ENCODE measurements around the gene ZNF609. TPM values are rescaled to one million over a fixed set of nuclear protein-coding genes. Genes with fewer than 3 reads are reported as not detected.

ZNF609 gene
- total and polyA plus RNA-seq, 10 of the 15 experiments (the other 5 are each of a cell fraction or from before 2014, with no cell fraction given): 5.1 to 35.3 (median 13.6) TPM

DNA sequence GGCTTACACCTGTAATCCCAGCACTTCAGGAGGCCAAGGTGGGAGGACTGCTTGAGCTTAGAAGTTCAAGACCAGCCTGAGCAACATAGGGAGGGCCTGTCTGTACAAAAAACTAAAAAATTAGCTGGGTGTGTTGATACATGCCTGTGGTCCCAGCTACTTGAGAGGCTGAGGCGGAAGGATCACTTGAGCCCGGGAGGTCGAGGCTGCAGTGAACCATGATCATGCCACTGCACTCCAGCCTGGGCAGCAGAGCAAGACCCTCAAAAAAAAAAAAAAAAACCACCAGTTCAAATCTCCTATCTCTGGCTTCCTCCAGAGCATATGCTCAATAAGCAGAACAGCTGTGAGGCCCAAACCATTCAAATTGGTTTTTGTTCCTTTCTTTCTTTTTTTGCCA is 53.4 kb downstream of the ZNF609 start (continued):
- TF ChIP-seq RBBP5 (conservative IDR thresholded peaks at IDR 0.05): no peak

DNA sequence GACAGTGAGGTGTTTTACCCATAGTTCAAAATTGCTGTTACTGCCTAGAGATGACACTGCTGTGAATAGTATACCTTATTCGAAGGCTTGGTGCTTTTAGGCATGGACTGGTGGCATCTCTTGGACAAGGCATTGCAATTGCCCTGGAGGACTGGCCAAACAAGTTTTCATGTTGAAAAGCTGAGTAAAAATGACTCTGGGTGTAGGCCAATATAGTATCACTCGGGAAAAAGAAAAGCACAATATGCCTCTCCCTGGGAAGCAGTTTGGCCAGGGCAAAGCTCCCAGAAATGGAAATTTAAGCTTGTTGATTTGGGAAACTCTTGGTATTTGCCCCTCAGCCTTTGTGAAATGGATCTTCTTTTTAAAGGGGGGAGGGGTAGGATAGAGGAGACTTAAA is 54.8 kb downstream of the ZNF609 start:
- H3K36me3 ChIP-seq (ENCODE audit: control insufficient read depth in 2 of 2, insufficient read depth in 2 of 2, low read length in 1 of 2): peaks cover 0 to 12% of the 10 kb centered on the region in 2 experiments; a peak in 3 of 4 replicates
- no peak overlapping the region for H3K27ac ChIP-seq (ENCODE audit: control insufficient read depth, insufficient read depth)
- no peak overlapping the region for H3K4me3 ChIP-seq
- no TSS peak for BruUV-seq (replicated peaks)
- FAIRE-seq (no peak), DNase-seq (ENCODE audit: low read depth, low spot score) (no peak), ATAC-seq (no peak)
- ChIA-PET CTCF (interaction anchor here (0.7 kb wide), 1 partner anchor 16 kb away, joined by 3 read pairs; no protein-coding TSS in a partner anchor), POLR2A (no interaction called here), RAD21 (ENCODE audit: unreplicated experiment) (no interaction called here), SMC1A (ENCODE audit: uncharacterized antibody, unreplicated experiment) (interaction anchor here (0.6 to 3.2 kb wide), 6 partner anchors 8 to 121 kb away, joined by 3 to 10 read pairs (median 6); no protein-coding TSS in a partner anchor)
- peaks cover 11% of the 10 kb centered on the region for H3K4me1 ChIP-seq (ENCODE audit: control insufficient read depth, insufficient read depth, low read length)
- in situ Hi-C loops (cut with MboI): no loop called here
- H3K9ac ChIP-seq (ENCODE audit: control insufficient read depth, insufficient read depth, low read length): no peak overlapping the region
- H3K27me3 ChIP-seq (replicated peaks in 1 of 2; ENCODE audit: control insufficient read depth in 2 of 2, insufficient read depth in 2 of 2, low read length in 1 of 2): no peaks in the 10 kb centered on the region
- H3K9me3 ChIP-seq (replicated peaks; ENCODE audit: control insufficient read depth, insufficient read depth, low read length): no peaks in the 10 kb centered on the region
- H2AFZ ChIP-seq (ENCODE audit: control insufficient read depth, low read depth, low read length): no peak overlapping the region
- intact Hi-C loops (cut with micrococcal nuclease; ENCODE audit: unreplicated experiment): no loop called here
- TF ChIP-seq, protein P1, sequence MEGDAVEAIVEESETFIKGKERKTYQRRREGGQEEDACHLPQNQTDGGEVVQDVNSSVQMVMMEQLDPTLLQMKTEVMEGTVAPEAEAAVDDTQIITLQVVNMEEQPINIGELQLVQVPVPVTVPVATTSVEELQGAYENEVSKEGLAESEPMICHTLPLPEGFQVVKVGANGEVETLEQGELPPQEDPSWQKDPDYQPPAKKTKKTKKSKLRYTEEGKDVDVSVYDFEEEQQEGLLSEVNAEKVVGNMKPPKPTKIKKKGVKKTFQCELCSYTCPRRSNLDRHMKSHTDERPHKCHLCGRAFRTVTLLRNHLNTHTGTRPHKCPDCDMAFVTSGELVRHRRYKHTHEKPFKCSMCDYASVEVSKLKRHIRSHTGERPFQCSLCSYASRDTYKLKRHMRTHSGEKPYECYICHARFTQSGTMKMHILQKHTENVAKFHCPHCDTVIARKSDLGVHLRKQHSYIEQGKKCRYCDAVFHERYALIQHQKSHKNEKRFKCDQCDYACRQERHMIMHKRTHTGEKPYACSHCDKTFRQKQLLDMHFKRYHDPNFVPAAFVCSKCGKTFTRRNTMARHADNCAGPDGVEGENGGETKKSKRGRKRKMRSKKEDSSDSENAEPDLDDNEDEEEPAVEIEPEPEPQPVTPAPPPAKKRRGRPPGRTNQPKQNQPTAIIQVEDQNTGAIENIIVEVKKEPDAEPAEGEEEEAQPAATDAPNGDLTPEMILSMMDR (IDR thresholded peaks at IDR 0.05 in 2 of 3, conservative IDR thresholded peaks at IDR 0.05 in 1 of 3; ENCODE audit: control insufficient read depth in 2 of 3, extremely low read depth in 1 of 3, insufficient read depth in 1 of 3, low read depth in 3 of 3, low read length in 3 of 3): no peak
- TF ChIP-seq NFYA (IDR thresholded peaks at IDR 0.05; ENCODE audit: borderline replicate concordance, low read depth, low read length) (no peak), ESRRA (IDR thresholded peaks at IDR 0.05; ENCODE audit: low read length) (no peak), FOXK2 (IDR thresholded peaks at IDR 0.05) (no peak)
- H3K4me2 ChIP-seq (ENCODE audit: control insufficient read depth, insufficient read depth): no peak overlapping the region
- WGBS (ENCODE audit: insufficient coverage, insufficient replicate concordance, low lambda C conversion rate, missing lambda C conversion rate): 97% methylated on average over 2 of the region's 2 CpGs
- H4K20me1 ChIP-seq (ENCODE audit: control insufficient read depth, insufficient read depth): no peaks in the 10 kb centered on the region; the same call in 1 of the 2 replicates
- peaks cover 56% of the 10 kb centered on the region for H3K79me2 ChIP-seq (ENCODE audit: control insufficient read depth, insufficient read depth, low read length)
